Middle frontal gyrus (tissue), 1 donor: ENCODE measurements around the gene NPTX2.
A peak's percentile ranks its signal among the peaks of the same experiment; 100 is the strongest.
"Not testable (repeated sequence)": the region's sequence is repeated elsewhere in the genome, so short reads cannot be mapped to it uniquely, and the experiment has no call there.

Experiments
- DNase-seq: peaks from one replicate; pipeline ENCODE4 v3.0.0-alpha.2; 2015; ENCODE audit warnings: low spot score; ENCODE audit errors: extremely low spot score

NPTX2 gene

GRCh38 chr7:98617051-98617959 is at the start of gene NPTX2:
NPTX2 (plus strand) TSS chr7:98617285; CDS start chr7:98617462, 177 bp downstream.
- DNase-seq: peak; percentile 53

- no peak for DNase-seq
Measured at GRCh38 chr7:98567991-98568390, 49.1 kb upstream of the NPTX2 start.

GRCh38 chr7:98568891-98569290 is 48.2 kb upstream of the NPTX2 start:
- DNase-seq: no peak

DNA sequence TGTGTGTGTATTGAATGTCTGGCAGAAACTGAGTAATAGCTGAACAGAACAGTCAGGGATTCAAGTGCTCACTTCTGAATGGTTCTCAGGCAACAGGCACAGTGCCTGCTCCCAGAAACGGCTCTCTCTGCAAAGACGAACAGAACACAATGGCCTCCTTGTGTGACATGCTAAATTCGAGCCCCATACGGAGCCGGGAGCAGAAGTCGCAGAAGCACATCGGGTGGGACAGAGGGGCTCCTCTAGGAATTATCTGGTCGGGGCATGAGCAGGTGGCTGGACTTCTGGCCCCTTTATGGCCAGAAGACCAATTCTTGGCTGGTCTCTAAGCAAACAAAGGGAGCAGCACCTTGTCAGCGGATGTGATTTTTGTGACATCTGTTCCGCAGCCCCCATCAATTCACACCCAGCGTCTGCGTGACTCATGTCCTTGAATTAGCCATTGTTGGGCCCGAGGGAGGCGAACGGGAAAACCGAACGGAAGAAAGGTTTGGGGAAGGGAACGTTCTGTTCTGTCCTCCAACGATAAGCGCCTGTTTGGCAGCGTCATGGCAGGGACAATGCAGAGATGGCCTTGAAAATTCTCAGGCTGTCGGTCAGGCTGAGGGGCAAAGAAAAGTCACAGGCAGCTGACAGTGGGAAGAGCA is 47.3 kb upstream of the NPTX2 start:
- peak; percentile 61 for DNase-seq

- DNase-seq: no peak
Measured at GRCh38 chr7:98571006-98571405, 46.1 kb upstream of the NPTX2 start.

DNA sequence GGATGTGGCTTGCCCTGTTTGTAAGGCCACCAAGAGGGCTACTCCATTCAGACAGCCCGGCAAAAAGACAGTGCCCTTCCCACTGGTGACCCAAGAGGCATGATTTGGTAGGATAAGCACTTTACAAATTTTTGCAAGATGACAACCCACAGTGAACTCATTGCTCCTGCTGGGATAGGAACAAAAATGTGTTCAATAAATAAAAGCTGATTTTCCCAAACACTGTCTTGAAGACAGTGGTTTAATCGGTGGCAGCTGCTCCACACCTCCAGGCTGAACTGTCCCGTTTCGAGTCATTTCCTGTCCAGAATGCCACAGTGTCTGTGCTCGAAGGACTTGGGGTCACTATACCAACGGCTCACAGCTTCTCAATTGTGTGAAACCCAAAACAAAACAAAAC is 45.1 kb upstream of the NPTX2 start:
- DNase-seq: no peak

DNA sequence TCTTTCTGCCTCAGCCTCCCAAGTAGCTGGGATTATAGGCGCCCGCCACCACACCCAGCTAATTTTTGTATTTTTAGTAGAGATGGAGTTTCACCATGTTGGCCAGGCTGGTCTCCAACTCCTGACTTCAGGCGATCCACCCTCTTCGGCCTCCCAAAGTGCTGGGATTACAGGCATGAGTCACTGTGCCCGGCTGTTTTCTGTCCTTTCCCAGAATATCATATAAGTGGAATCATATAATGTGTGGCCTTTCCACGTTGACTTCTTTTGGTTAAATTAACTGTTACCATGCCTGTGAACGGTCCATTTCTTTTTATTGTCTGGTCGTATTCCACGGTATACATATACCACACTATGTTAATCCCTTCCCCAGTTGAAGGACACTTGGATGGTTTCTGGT is 44.4 kb upstream of the NPTX2 start:
- DNase-seq: not testable (repeated sequence)

GRCh38 chr7:98573816-98574215 is 43.3 kb upstream of the NPTX2 start:
- no peak for DNase-seq

DNA sequence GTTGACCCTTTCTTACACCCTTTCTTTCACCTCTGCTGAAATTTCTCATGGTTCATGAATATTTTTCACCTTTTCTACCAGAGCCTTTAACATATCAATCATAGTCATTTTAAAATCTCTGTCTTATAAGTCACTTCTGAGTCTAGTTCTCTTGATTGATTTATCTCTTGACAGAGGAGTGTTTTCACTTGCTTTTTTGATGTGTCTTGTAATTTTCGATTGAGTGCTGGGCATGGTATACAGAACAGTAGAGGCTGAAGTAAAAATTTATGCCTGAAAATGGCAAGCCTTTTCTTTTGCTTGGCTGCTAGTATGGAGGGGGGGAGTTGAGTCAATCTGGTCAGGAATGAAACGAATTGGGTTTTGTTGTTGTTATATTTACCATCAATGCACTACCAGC is 41.2 kb upstream of the NPTX2 start:
- DNase-seq: no peak

DNA sequence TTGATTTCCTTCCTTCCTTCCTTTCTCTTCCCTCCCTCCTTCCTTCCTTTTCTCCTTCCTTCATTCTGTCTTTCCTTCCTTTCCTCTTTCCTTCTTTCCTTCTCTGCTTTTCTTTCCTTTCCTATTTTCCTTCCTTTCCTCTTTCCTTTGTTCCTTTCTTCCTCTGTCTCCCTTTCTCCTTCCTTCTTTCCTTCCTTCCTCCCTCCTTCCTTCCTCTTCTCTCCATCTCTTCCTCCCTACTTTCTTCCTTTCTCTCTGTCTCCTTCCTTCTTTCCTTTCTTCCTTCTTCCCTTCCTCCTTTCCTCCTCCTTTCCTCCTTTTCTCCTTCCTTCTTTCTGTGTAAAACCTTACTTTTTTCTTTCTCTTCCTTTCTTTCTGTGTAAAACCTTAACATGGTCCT is 32.3 kb upstream of the NPTX2 start:
- DNase-seq: no peak

- no peak for DNase-seq
Measured at GRCh38 chr7:98591926-98592325, 25.2 kb upstream of the NPTX2 start.

- no peak for DNase-seq
Measured at GRCh38 chr7:98594348-98594747, 22.7 kb upstream of the NPTX2 start.

DNA sequence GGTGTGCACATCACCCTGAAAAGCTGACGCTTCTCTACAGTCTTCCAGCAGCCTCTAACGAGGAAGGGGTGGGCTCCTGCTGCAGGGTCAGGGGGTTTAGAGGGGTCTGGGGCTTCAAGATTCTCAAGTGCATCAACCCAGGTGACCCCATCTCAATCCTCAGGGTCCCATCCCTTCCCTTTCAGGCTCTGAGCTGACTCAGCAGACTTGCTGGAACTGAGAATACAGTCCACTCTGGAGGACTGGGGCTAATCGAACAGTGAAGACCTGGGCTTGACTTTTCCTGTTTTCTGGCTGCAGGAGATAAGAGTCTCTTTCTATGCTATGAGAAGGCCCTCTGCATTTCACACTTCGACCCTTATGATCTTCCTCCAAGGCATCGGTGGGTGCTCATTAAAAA is 22.3 kb upstream of the NPTX2 start:
- no peak for DNase-seq

DNA sequence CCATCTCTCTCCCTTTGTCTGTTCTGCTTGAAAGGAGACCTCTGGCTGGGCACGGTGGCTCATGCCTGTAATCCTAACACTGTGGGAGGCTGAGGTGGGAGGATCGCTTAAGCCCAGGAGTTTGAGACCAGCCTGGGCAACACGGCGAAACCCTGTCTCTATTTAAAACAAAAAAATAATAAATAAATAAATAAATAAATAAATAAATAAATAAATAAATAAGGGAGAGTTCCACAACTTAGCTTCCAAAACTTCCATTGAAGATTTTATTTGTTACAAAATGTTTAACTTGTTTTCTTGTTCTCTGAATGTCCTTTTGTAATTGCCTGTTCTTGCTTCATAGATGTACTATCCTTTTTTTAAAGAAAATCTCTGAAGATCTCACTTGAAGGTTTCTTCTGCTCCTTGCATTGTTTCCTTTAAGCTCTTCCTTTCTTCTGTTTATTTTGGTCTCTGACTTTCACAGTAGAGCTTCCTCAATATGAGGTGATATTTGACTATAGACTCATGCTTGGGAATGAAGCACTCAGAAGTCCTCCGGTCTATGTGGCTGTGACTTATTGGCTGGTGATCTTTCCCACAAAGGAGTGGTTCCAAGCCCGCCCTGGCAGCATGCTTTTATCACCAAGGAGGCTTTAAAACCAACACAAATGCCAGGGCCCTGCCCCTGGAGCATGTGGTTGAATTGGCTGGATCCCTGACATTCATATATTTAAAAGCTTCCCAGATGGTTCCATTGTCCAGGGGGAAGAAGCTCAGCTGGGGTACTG is 18.1 kb upstream of the NPTX2 start:
- no peak for DNase-seq

DNA sequence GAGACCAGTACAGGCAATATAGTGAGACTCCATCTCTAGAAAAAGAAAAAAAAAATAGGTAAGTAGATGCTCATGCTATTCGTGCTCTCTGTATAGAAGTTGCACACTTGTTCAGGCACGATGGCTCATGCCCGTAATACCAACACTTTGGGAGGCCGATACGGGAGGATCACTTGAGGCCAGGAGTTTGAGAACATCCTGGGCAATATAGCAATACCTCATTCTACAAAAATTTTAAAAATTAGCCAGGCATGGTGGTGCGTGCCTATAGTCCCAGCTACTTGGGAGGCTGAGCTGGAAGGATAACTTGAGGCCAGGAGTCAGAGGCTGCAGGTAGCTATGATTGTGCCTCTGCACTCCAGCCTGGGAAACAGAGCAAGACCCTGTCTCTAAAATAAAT is 17.2 kb upstream of the NPTX2 start:
- no peak for DNase-seq

- no peak for DNase-seq
Measured at GRCh38 chr7:98602755-98603398, 14.2 kb upstream of the NPTX2 start.

DNA sequence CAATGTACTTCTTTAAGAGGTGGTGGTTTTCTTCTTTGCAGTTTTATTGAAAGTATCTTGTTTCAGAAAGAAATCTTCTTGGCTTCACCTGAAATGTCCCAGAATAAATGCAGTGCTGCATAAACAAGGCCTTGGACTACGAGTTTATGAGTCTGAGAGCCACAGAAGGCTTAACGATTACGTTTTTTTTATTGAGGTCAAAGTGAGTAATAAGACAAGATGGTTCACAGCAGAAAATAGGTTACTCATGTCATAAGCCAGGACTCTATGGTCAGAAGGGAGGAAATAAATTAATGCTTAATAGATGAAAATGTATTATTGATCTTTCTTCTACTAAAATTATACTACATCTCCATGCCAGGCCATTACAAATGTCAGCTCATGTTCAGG is 13.7 kb upstream of the NPTX2 start:
- no peak for DNase-seq

- DNase-seq: peak; percentile 37
Measured at GRCh38 chr7:98613601-98614425, 3.3 kb upstream of the NPTX2 start.

DNA sequence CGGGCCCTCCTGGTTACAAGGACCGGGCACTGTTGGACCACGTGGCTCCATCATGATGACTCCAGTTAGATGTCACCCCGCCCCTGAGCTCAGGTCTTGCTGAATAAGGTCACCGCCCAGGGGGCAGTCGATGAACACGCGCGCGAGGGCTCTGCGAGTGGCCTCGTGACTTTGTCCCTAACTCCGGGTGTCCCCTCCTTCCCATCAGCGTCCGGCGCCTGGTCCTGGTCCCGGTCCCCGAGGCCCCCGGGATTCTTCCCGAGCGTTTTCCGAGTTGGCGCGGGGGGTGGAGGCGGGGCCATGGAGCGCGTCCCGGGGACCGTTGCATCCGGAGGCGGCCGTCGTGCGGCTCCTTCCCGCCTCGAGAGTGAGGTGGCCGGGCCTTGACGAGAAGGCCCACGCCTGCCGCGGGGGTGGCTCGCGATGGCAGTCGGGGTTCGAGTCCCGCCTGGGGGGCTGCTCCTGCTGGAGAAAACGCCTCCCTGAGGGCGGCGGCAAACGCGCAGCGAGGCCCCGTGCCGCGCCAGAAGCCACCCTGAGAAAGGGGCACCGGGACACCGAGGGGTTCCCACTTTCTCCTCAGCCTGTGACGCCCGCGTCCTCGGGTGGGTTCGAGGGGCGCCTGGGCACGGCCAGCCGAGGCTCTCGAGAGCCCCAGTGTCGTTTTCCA is 569 bp upstream of the NPTX2 start:
- DNase-seq: no peak

GRCh38 chr7:98617960-98618418 is 904 bp downstream of the NPTX2 start:
- no peak for DNase-seq
